Hematopoietic multipotent progenitor cell treated with erythropoietin and hydrocortisone succinate and interleukin-3 and kit ligand, for 6 days (in vitro differentiated cells): Measurements from ENCODE around the gene NUDT16L1.
A peak's percentile ranks its signal among the peaks of the same experiment; 100 is the strongest.
"Not testable (repeated sequence)": the region's sequence is repeated elsewhere in the genome, so short reads cannot be mapped to it uniquely, and the experiment has no call there.

ENCODE experiments used
- DNase-seq: peaks from one replicate; pipeline ENCODE4 v3.0.0-alpha.2; 2015

NUDT16L1 gene

GRCh38 chr16:4728676-4729075, 35.3 kb downstream of the NUDT16L1 start:
- no peak for DNase-seq

GRCh38 chr16:4729876-4730275, 36.5 kb downstream of the NUDT16L1 start:
- no peak for DNase-seq

- DNase-seq: no peak
These were observed 39.9 kb downstream of the NUDT16L1 start for GRCh38 chr16:4733211-4733742.

GRCh38 chr16:4733747-4734062, 40.3 kb downstream of the NUDT16L1 start:
- DNase-seq: peak; percentile 26

GRCh38 chr16:4734063-4734729, 40.8 kb downstream of the NUDT16L1 start, which contains the start of the genes ANKS3 and DNAAF8:
ANKS3 (minus strand) TSS chr16:4734271; CDS start chr16:4730149, 4,122 bp downstream.
DNAAF8 (plus strand) TSS chr16:4734537; CDS start chr16:4736515, 1,978 bp downstream.
- DNase-seq: peak; percentile 98

GRCh38 chr16:4734730-4735535, 41.6 kb downstream of the NUDT16L1 start:
- DNase-seq: peak; percentile 95

GRCh38 chr16:4736546-4736945, 43.2 kb downstream of the NUDT16L1 start:
- DNase-seq: no peak

GRCh38 chr16:4737545-4737944, 44.2 kb downstream of the NUDT16L1 start:
- no peak for DNase-seq

- not testable (repeated sequence) for DNase-seq
These were observed 45.0 kb downstream of the NUDT16L1 start for GRCh38 chr16:4738370-4738769.

GRCh38 chr16:4743226-4743878, 50.0 kb downstream of the NUDT16L1 start:
- peak; percentile 25 for DNase-seq

GRCh38 chr16:4744555-4745273, 51.4 kb downstream of the NUDT16L1 start:
- no peak for DNase-seq

GRCh38 chr16:4745274-4745569, 51.9 kb downstream of the NUDT16L1 start:
- DNase-seq: no peak
